ENCODE measurements around the gene TAOK3.
A peak's percentile ranks its signal among the peaks of the same experiment; 100 is the strongest.

The TAOK3 gene

DNA sequence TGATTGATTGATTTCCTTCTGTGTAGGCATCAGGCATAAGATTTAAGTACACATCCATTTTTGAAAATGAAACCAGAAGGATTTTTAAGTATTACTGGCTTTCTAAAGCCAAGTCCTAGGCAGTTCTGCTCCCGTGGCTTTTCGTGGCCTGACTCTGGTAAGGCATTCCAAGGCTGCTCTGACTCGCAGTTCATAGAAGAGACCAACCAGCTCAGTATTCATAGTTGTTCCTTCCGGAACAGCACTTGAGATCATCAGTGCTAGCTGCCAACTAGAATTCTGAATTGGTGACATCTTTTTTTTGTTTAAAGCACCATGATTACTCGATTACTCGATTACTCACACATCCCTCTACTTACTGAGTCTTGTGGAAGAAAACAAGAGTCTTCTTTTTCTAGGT is 29.5 kb upstream of the TAOK3 start:
- peak; percentile 87 for DNase-seq (ENCODE audit: low read depth)
- H3K4me3 ChIP-seq (ENCODE audit: low read depth, low read length): no peak overlapping the region
- TF ChIP-seq, protein P1, sequence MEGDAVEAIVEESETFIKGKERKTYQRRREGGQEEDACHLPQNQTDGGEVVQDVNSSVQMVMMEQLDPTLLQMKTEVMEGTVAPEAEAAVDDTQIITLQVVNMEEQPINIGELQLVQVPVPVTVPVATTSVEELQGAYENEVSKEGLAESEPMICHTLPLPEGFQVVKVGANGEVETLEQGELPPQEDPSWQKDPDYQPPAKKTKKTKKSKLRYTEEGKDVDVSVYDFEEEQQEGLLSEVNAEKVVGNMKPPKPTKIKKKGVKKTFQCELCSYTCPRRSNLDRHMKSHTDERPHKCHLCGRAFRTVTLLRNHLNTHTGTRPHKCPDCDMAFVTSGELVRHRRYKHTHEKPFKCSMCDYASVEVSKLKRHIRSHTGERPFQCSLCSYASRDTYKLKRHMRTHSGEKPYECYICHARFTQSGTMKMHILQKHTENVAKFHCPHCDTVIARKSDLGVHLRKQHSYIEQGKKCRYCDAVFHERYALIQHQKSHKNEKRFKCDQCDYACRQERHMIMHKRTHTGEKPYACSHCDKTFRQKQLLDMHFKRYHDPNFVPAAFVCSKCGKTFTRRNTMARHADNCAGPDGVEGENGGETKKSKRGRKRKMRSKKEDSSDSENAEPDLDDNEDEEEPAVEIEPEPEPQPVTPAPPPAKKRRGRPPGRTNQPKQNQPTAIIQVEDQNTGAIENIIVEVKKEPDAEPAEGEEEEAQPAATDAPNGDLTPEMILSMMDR (conservative IDR thresholded peaks at IDR 0.05; ENCODE audit: low read depth, low read length): no peak

DNA sequence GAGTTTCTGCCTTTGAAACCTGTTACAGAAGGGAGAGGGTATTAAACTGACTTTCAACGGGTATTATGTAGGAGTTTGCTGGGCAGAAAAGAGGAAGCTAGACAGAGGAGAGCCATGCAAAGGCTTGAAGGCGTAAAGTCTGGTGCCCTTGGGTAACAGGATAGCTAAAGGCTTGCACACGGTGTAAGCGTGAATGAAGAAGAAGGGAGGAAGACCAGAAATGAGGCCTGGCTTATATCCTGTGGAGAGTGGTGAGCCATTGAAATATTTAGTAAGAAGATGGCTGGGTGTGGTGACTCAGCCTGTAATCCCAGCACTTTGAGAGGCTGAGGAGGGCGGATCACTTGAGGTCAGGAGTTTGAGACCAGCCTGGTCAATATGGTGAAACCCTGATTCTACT is 26.2 kb upstream of the TAOK3 start:
- DNase-seq (ENCODE audit: low read depth): peak; percentile 15
- H3K4me3 ChIP-seq (ENCODE audit: low read depth, low read length): no peak overlapping the region
- TF ChIP-seq, protein P1 (conservative IDR thresholded peaks at IDR 0.05; ENCODE audit: low read depth, low read length): no peak

DNA sequence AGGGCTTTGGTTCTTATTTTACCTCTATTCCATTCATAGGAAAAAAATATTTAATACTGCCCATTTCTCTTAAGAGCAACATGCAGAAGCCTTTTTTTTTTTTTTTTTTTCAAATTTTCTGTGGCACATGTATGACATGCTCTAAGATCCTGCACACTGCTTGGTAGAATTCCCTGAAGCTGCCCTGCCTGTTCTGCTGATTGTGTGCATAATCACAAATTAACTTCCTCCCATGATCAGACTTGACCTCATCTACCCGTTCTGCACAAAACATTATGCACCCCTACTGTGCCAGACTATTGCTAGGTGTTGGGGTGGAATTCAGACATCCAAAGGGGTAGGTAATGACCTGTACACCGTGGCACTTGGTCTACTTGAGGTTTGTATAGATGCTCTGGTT is 25.8 kb upstream of the TAOK3 start:
- TF ChIP-seq, protein P1 (conservative IDR thresholded peaks at IDR 0.05; ENCODE audit: low read depth, low read length): no peak
- no peak overlapping the region for H3K4me3 ChIP-seq (ENCODE audit: low read depth, low read length)
- DNase-seq (ENCODE audit: low read depth): no peak

DNA sequence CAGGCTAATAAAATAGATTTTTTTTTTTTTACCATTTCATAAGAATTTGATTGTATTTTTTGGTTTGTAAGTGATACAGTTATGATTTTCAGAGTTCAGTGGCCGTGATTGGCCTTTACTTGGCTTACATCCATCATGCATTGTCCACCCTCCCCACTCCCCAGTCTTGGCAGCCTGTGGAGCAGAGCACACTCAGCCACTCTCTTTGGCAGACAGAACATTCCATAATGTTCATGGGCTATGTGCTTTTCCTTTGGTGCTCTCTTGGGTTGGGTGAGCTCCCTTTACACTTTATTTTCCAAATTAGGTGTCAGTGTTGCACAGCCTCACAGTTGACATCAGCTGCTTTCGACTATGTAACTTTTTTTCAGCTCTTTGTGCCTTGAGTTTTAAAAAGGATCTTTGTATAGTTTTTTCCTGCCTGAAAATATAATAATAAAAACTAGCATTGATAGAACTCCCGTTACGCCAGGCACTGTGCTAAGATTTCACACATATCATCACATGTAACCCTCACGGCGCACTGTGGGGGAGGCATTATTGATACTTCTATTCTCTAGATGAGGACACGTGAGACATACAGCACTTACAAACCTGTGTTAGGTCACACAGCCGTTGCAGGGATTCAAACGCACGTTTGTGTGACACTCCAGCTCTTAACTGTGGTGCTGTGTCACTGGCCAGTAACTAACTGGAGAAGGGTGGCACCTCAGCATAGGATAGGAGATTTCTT is 25.2 kb upstream of the TAOK3 start:
- TF ChIP-seq, protein P1 (conservative IDR thresholded peaks at IDR 0.05; ENCODE audit: low read depth, low read length): no peak

DNA sequence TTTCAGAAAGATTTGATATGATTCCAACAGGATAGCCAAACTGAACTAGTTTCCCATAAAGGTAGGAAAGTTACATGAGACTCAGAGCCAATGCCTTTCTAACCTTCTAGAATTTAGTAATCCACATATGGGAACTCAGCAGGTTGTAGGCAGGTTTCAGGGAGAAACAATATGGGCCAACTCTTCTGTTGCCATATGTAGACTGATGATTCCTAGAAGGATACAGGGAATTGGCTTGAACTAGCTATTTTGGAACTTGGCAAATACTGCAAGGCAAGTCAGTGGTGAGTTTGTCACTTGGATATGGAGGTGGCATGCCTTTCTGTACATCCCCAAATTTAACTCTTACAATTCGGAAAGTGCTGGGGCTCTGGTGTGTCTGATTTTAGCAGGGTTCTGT is 19.1 kb upstream of the TAOK3 start:
- TF ChIP-seq, protein P1 (conservative IDR thresholded peaks at IDR 0.05; ENCODE audit: low read depth, low read length): no peak
- DNase-seq (ENCODE audit: low read depth): no peak
- no peak overlapping the region for H3K4me3 ChIP-seq (ENCODE audit: low read depth, low read length)

More for the DNA sequence above, 25.2 kb upstream of the TAOK3 start:
- H3K4me3 ChIP-seq (ENCODE audit: low read depth, low read length): no peak overlapping the region
- DNase-seq (ENCODE audit: low read depth): peak; percentile 40

DNA sequence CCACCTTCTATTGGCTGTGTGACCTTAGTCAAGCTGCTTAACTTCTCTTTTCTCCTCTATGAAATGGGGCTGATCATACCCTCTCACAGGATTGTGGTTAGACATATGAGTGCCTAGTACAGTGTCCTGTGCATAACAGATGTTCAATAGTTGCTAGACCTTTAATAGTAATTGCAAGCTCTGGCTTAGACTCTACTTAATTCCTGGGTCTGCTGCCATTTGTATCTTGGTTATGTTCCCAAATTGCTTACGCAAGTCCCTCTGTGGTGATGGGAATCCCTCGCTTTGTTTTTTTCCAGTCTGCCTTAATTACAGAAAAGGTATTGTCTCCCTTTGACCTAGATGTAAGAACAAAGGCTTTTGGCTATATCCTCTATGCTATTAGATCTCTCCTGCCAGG is 18.7 kb upstream of the TAOK3 start:
- no peak overlapping the region for H3K4me3 ChIP-seq (ENCODE audit: low read depth, low read length)
- TF ChIP-seq, protein P1 (conservative IDR thresholded peaks at IDR 0.05; ENCODE audit: low read depth, low read length): no peak
- DNase-seq (ENCODE audit: low read depth): no peak

DNA sequence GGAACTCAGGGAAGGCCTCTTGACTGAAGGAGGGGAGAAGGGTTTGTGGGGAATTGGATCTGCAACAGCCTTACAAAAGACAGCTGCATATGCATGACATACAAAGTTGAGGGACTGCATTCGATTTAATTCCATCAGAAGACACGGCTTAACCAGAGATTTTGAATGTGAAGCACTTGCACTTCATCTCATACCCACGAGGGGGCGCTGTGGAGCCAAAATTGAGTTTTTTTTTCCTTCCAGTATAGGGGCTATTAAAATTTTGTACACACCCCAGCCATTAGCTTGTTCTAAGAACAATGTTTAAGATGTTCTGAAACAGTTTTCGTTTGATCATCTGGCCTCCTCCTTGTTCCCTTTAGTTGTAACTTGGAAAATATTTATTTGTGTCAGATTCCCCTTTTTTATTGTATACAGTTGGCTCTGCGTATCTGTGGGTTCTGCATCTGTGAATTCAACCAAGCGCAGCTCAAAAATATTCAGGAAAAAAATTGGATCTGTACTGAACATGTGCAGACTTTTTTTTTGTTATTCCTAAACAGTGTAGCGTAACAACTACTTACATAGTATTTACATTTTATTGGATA is 5.3 kb upstream of the TAOK3 start:
- peak; percentile 66 for DNase-seq (ENCODE audit: low read depth)
- TF ChIP-seq, protein P1 (conservative IDR thresholded peaks at IDR 0.05; ENCODE audit: low read depth, low read length): peak; percentile 92
- H3K4me3 ChIP-seq (ENCODE audit: low read depth, low read length): peak overlapping the region; percentile 87

Measured in choroid plexus epithelial cell (primary cell).